Measurements from ENCODE around the gene FOLR2.

Gene FOLR2

DNA sequence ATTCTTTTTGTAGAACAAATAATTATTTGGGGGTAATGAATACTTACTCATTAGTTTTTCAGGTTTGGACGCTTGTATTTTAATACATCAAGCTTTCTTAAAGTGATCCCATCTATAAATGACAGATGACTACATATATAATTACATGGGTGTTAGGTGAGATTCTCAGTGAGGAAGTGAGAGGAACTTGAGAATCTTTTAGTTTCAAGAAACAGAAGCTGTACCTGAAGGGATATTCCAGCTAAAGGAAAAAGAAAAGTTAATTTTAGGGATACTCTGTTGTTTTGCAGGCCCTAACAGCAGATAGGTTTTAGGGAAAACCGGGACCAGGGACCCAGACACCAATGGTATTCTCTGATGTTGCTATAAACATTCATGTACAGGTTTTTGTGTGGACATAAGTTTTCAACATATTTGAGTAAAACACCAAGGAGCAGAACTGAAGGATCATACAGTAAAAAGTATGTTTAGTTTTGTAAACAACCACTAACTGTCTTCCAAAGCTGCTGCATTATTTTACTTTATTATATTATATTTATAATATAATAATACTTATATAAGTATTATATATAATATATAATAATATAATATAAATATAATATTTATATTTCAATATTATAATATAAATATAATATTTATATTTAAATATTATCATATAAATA is 51.5 kb downstream of the FOLR2 start:
- Histone ChIP-seq H3K4me1 (ENCODE audit: insufficient read depth, insufficient read length) (no peaks in the 10 kb centered on the region), H3K4me3 (ENCODE audit: insufficient read length, low read depth) (no peak overlapping the region), H3K9me3 (ENCODE audit: insufficient read depth, low read length) (no peaks in the 10 kb centered on the region), H3K36me3 (ENCODE audit: insufficient read depth, insufficient read length, low read length) (no peaks in the 10 kb centered on the region), H3K9ac (ENCODE audit: insufficient read length, low read depth) (no peak overlapping the region), H3K27me3 (ENCODE audit: insufficient read depth, insufficient read length) (no peaks in the 10 kb centered on the region)
- TF ChIP-seq ZNF274 (IDR thresholded peaks at IDR 0.05; ENCODE audit: low read depth, low read length) (no peak), SUZ12 (IDR thresholded peaks at IDR 0.05; ENCODE audit: extremely low read depth, insufficient read depth, insufficient read length) (no peak), YY1 (IDR thresholded peaks at IDR 0.05; ENCODE audit: insufficient read depth, insufficient read length) (no peak)
- no peak for DNase-seq (ENCODE audit: low read depth, low spot score)

All from NT2/D1 (cell line).